ENCODE results near the gene CCR1.

GRCh38 chr3:46188708-46189107 is 19.4 kb downstream of the CCR1 start:
- TF ChIP-seq RAD21 (conservative IDR thresholded peaks at IDR 0.05) (no peak), REST (IDR thresholded peaks at IDR 0.05; ENCODE audit: borderline replicate concordance) (no peak), CTCF (IDR thresholded peaks at IDR 0.05; ENCODE audit: poor library complexity, severe bottlenecking) (no peak), MXI1 (conservative IDR thresholded peaks at IDR 0.05; ENCODE audit: poor library complexity, severe bottlenecking) (no peak), EP300 (conservative IDR thresholded peaks at IDR 0.05; ENCODE audit: poor library complexity, severe bottlenecking) (no peak), POLR2AphosphoS5 (IDR thresholded peaks at IDR 0.05) (no peak), SMC3 (conservative IDR thresholded peaks at IDR 0.05; ENCODE audit: poor library complexity) (no peak), TAF1 (IDR thresholded peaks at IDR 0.05; ENCODE audit: low read depth) (no peak), EZH2 (IDR thresholded peaks at IDR 0.05; ENCODE audit: borderline replicate concordance, insufficient read depth, low read length, poor library complexity, severe bottlenecking) (no peak)
